Measurements from ENCODE around the gene SYTL3. TPM values are rescaled to one million over a fixed set of nuclear protein-coding genes. Genes with fewer than 3 reads are reported as not detected.

SYTL3 gene
- polyA plus RNA-seq, 1 donor (not counting 4 experiments of a cell fraction or from before 2014, with no cell fraction given) = 1.4 TPM

- TF ChIP-seq EZH2 (IDR thresholded peaks at IDR 0.05; ENCODE audit: low read length) (no peak), CTCF (optimal IDR thresholded peaks at IDR 0.05 in 1 of 3, IDR thresholded peaks at IDR 0.05 in 1 of 3, conservative IDR thresholded peaks at IDR 0.05 in 1 of 3; ENCODE audit: extremely low read depth in 1 of 3, insufficient read depth in 2 of 3, low read length in 3 of 3) (no peak)
- no peak for FAIRE-seq
- no peaks in the 10 kb centered on the region for H3K9me3 ChIP-seq (ENCODE audit: control insufficient read depth, low read depth, low read length)
- no peak overlapping the region for H2AFZ ChIP-seq (ENCODE audit: control insufficient read depth, low read length)
- H3K36me3 ChIP-seq (ENCODE audit: control insufficient read depth in 2 of 2, extremely low read depth in 1 of 2, insufficient read depth in 2 of 2, low read length in 2 of 2) = peaks cover 26 to 28% of the 10 kb centered on the region in 2 experiments
- dilution Hi-C loops (cut with MboI; ENCODE audit: extremely low pct_ligation_motif_present, low sequenced_read_pairs) = no loop called here
- H3K9ac ChIP-seq (ENCODE audit: control insufficient read depth, extremely low read depth, insufficient read depth, low read length) = no peak overlapping the region
- H3K4me1 ChIP-seq (ENCODE audit: control insufficient read depth, extremely low read depth, insufficient read depth, low read length) = no peaks in the 10 kb centered on the region
- H3K27ac ChIP-seq (ENCODE audit: control insufficient read depth, insufficient read depth, low read length) = no peak overlapping the region
- peaks cover under 1% of the 10 kb centered on the region for H3K79me2 ChIP-seq (ENCODE audit: control insufficient read depth, insufficient read depth, low read length)
- no peaks in the 10 kb centered on the region for H3K27me3 ChIP-seq (ENCODE audit: control insufficient read depth, extremely low read depth, insufficient read depth, low read length)
- DNase-seq (ENCODE audit: low read depth, low spot score) = no peak
- no peaks in the 10 kb centered on the region for H3K9me1 ChIP-seq (ENCODE audit: control insufficient read depth, extremely low read depth, insufficient read depth, low read length)
- H3K4me3 ChIP-seq (ENCODE audit: control insufficient read depth in 2 of 3, extremely low read depth in 1 of 3, insufficient read depth in 2 of 3, low read depth in 1 of 3, low read length in 3 of 3) = no peak overlapping the region
- no peaks in the 10 kb centered on the region for H4K20me1 ChIP-seq (ENCODE audit: control insufficient read depth, extremely low read depth, insufficient read depth, low read length)
- H3K4me2 ChIP-seq (ENCODE audit: control insufficient read depth, extremely low read depth, insufficient read depth, low read depth, low read length) = no peak overlapping the region
Measured at GRCh38 chr6:158621694-158622544, 27.9 kb upstream of the SYTL3 start.

- Histone ChIP-seq H3K4me2 (ENCODE audit: control insufficient read depth, extremely low read depth, insufficient read depth, low read depth, low read length) (no peak overlapping the region), H3K9ac (ENCODE audit: control insufficient read depth, extremely low read depth, insufficient read depth, low read length) (no peak overlapping the region), H3K27me3 (ENCODE audit: control insufficient read depth, extremely low read depth, insufficient read depth, low read length) (no peaks in the 10 kb centered on the region), H3K27ac (ENCODE audit: control insufficient read depth, insufficient read depth, low read length) (no peak overlapping the region), H3K4me1 (ENCODE audit: control insufficient read depth, extremely low read depth, insufficient read depth, low read length) (no peaks in the 10 kb centered on the region), H3K36me3 (ENCODE audit: control insufficient read depth in 2 of 2, extremely low read depth in 1 of 2, insufficient read depth in 2 of 2, low read length in 2 of 2) (peaks cover 28 to 33% of the 10 kb centered on the region in 2 experiments), H3K9me1 (ENCODE audit: control insufficient read depth, extremely low read depth, insufficient read depth, low read length) (no peaks in the 10 kb centered on the region), H3K79me2 (ENCODE audit: control insufficient read depth, insufficient read depth, low read length) (peaks cover 2% of the 10 kb centered on the region), H3K9me3 (ENCODE audit: control insufficient read depth, low read depth, low read length) (no peaks in the 10 kb centered on the region), H2AFZ (ENCODE audit: control insufficient read depth, low read length) (no peak overlapping the region), H3K4me3 (ENCODE audit: control insufficient read depth in 2 of 3, extremely low read depth in 1 of 3, insufficient read depth in 2 of 3, low read depth in 1 of 3, low read length in 3 of 3) (no peak overlapping the region), H4K20me1 (ENCODE audit: control insufficient read depth, extremely low read depth, insufficient read depth, low read length) (no peaks in the 10 kb centered on the region)
- dilution Hi-C loops (cut with MboI; ENCODE audit: extremely low pct_ligation_motif_present, low sequenced_read_pairs) = no loop called here
- DNase-seq (ENCODE audit: low read depth, low spot score) = no peak
- TF ChIP-seq EZH2 (IDR thresholded peaks at IDR 0.05; ENCODE audit: low read length) (no peak), CTCF (optimal IDR thresholded peaks at IDR 0.05 in 1 of 3, IDR thresholded peaks at IDR 0.05 in 1 of 3, conservative IDR thresholded peaks at IDR 0.05 in 1 of 3; ENCODE audit: extremely low read depth in 1 of 3, insufficient read depth in 2 of 3, low read length in 3 of 3) (no peak)
- no peak for FAIRE-seq
Measured at GRCh38 chr6:158622545-158623190, 27.2 kb upstream of the SYTL3 start.

Measured in keratinocyte (primary cell).